GM10248 (cell line): Measurements from ENCODE around the gene MYO5A.

Source experiments
- CTCF ChIA-PET: fragments of 300-600 bp; sonication (Branson Sonifier 250); formaldehyde crosslinking; extraction: SDS; loops from one replicate; lab custom pipeline; 2021; ENCODE audit warnings: antibody characterized with exemption; lab: Yijun Ruan, JAX
- POLR2A ChIA-PET: fragments of 350-650 bp; sonication (Branson Sonifier 250); formaldehyde crosslinking; extraction: SDS; loops from one replicate; lab custom pipeline; 2020; ENCODE audit warnings: antibody characterized with exemption; lab: Yijun Ruan, JAX
- DNase-seq: peaks from one replicate; pipeline ENCODE4 v3.0.0; 2012; ENCODE audit errors: extremely low spot score
- CTCF ChIP-seq: IDR thresholded peaks from 2 replicates; pipeline ENCODE4 v1.5.1; 2012; ENCODE audit warnings: mild to moderate bottlenecking, low read depth; ENCODE audit errors: extremely low read depth, missing control alignments, control extremely low read depth

MYO5A gene

GRCh38 chr15:52567871-52568600 lies 39.4 kb upstream of the MYO5A start:
- CTCF ChIA-PET = interaction anchor here (1.9 kb wide), 1 partner anchor 8 kb away, joined by 9 read pairs; no protein-coding TSS in a partner anchor

DNA sequence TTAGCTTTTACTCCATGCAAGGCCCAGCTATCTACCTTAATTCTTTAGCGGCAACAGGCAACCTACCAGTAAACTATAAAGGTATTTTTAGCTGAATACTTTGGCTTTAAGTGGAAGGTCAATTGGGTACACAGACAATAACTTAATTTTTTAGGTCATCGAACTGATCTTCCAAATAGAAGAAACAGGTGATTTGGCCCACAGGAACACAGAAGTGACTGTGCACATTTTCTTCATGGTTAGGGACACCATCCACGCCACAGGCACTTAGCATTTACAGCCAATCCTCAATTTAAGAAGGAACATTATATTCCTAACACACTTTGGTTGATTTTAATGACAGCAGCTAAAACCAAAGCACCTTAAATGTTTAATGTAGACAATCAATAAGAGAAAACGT lies 38.2 kb upstream of the MYO5A start:
- CTCF ChIA-PET = interaction anchor here (1.2 to 1.4 kb wide), 2 partner anchors 14 to 310 kb away, joined by 4 read pairs; no protein-coding TSS in a partner anchor
- no peak for DNase-seq
- no peak for TF ChIP-seq CTCF
- POLR2A ChIA-PET = no interaction called here

More at GRCh38 chr15:52567871-52568600, 39.4 kb upstream of the MYO5A start:
- no peak for TF ChIP-seq CTCF
- POLR2A ChIA-PET = interaction anchor here (1.3 kb wide), 1 partner anchor 9 kb away, joined by 3 read pairs; no protein-coding TSS in a partner anchor
- no peak for DNase-seq

GRCh38 chr15:52565417-52566358 lies 37.0 kb upstream of the MYO5A start:
- peak; percentile 54 for DNase-seq
- CTCF ChIA-PET = interaction anchor here (0.8 to 3.2 kb wide), 6 partner anchors 8 to 309 kb away, joined by 3 to 16 read pairs (median 4); no protein-coding TSS in a partner anchor
- peak; percentile 4 for TF ChIP-seq CTCF
- POLR2A ChIA-PET = interaction anchor here (1.3 kb wide), 1 partner anchor 12 kb away, joined by 3 read pairs; no protein-coding TSS in a partner anchor

DNA sequence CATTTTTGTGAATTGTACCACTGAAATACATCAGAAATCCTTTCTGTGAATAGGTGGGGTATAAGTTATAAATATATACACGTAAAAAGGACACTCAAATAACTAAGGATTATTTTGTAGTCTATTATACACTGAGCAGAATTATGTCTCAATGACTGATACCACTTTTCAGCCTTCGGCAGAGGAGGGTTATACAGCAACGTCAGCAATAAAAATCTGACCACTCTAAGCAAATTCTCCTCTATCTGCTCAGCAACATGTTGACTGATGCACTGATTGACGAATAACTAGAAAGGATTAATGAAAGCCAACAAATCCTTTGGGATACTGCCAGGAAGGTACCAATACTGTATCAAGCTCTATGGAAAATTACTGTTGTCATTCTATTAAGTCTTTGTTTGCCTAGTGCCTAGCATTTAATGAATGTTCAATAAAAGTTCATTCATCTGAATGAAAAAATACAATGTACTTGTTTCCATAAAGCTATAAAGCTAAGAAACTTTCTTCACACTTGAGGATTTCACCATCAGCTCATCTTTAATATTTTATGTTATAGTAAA lies 34.9 kb upstream of the MYO5A start:
- no peak for DNase-seq
- no peak for TF ChIP-seq CTCF
- ChIA-PET POLR2A (interaction anchor here (0.6 kb wide), 1 partner anchor 16 kb away, joined by 3 read pairs; no protein-coding TSS in a partner anchor), CTCF (interaction anchor here (1.0 to 3.2 kb wide), 6 partner anchors 10 to 233 kb away, joined by 3 to 16 read pairs (median 4); partner anchors contain the start of gene MYO5A)

DNA sequence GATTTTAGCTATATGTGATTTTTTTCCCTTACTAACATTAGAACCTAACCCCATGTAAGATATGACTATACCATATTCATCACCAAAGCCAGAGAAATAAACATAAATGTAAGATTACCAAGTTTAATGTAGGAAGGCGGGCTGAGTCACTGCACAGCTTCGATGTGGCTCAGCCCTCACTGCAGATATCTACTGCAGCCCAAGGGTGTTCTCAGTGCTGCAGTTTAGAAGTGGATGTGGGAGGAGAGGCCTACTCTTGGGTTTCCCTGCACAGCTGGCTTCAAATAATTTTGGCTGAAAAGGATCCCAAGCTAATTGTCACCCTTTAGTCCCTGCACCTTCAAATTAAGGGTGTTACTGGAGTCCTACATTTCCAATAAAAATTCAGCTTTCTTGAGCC lies 30.9 kb upstream of the MYO5A start:
- DNase-seq = no peak
- ChIA-PET POLR2A (interaction anchor here (0.8 to 1.0 kb wide), 2 partner anchors 9 to 14 kb away, joined by 3 read pairs; partner anchors contain the start of gene ARPP19), CTCF (interaction anchor here (0.7 to 2.5 kb wide), 7 partner anchors 10 to 303 kb away, joined by 3 to 9 read pairs (median 3); partner anchors contain the start of gene ARPP19)
- no peak for TF ChIP-seq CTCF
